TTC549 (cell line): Measurements from ENCODE around the gene ALG12.

ENCODE experiments used
- FAIRE-seq: peaks from 2 replicates; lab custom pipeline; 2012; peaks lifted over from hg19 to GRCh38; lab: Jason Lieb, UNC

The ALG12 gene

DNA sequence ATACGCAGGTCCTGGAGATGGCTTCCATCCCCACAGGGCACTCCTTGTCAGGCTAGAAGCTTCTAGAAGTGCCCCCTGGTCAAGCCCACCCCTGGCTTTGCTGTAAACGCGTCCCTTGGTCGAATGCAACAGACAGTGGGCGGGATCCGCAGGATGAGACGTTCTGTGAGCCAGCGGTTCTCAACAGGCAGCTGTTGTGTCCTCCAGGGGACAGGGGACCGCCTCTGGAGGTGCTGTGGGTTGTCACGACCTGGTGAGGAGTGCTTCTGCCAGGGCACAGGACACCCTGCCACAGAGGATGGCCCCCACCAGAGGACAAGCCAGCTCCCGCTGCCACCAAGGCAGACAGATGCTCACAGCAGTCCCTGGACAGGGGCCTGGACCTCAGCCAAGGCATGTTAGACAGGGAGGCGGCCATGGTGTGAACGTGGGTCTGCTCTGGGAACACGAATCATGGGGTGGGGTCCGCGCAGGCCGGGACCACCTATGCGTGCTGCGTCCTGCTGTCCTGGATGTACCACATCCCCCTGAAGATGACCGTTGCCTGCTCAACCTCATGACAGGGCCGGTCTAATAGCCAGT lies 11.8 kb upstream of the ALG12 start:
- no peak for FAIRE-seq

DNA sequence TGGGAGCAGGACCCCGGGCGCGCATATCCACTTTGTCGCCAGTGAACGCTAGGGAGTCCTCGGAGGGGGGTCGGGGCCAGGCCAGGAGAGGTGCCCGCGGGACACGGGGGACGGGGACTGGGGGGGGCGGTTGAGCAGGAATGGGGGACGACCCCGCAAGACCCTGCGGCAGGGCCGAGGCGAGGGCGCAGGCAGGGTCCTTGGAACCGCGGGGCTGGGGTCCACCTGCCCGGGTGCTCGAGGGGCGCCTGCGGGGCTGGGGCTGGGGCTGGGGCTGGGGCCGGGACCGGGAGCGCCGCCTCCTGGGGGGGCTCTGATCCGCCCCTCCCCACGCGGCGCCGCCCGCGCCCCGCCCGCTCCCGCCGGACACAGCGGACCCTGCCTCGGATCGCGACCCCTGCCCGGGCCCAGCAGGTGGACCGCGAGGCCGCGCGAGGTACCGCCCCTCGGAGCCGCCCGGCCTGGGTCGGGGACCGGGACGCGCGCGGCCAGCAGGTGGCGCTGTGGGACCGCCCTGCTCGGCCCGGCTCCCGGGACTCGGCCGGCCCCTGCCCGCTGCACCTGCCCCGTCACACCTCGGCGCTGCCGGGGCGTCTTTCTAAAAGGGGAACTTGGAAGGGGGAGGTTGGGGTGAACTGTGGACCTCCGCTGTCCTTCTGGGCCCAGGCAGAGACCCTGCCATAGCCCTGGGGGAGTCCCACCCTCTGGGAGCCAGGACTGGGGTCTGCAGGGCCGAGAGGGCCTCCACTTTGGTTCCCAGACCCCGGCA lies 11.2 kb upstream of the ALG12 start:
- no peak for FAIRE-seq

DNA sequence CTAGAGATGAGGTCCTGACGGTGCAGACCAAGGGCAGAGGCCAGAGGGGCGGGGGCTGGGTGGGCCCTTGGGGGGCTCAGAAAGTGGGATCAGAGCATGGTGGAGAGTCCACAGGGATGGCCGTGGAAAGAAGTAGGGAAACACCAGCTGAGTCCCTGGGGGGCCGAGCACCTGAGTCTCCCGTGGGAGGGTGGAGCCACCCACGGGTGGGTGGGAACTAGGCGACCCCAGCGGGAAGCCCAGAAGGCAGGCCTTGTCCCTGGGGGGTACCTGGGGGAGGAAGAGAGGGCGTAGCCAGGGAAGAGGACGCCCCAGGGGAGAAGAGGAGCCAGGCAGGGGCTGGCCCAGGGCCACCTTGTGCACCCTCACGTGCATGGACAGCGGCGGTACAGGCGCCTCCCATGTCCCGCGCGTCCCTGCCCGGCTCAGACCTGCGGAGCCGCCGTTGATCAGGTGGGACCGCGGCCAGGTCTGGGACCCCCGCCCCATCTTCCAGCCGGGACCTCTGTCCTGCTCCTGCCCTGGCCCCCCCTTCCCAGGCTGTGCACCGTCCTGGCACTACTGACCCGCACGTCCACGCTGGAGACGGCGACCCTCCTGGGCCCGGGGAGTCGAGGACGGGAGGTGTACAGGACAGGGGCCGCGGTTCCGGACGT lies 10.4 kb upstream of the ALG12 start:
- FAIRE-seq: no peak

DNA sequence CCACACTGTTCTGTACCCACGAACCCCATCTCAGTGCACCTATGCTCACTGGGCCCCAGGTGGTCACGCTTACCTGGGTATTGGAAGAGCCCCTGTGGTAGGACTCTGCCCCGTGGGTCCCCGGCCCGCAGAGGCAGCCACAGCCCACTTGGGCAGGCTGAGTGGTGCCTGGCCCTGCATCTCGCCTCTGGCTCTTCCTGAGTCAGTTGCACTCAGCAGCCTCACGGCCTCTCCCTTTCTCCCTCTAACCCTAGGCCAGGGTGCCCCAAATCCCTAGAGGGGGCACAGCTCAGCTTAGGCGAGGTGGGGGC lies 9.9 kb upstream of the ALG12 start:
- no peak for FAIRE-seq

DNA sequence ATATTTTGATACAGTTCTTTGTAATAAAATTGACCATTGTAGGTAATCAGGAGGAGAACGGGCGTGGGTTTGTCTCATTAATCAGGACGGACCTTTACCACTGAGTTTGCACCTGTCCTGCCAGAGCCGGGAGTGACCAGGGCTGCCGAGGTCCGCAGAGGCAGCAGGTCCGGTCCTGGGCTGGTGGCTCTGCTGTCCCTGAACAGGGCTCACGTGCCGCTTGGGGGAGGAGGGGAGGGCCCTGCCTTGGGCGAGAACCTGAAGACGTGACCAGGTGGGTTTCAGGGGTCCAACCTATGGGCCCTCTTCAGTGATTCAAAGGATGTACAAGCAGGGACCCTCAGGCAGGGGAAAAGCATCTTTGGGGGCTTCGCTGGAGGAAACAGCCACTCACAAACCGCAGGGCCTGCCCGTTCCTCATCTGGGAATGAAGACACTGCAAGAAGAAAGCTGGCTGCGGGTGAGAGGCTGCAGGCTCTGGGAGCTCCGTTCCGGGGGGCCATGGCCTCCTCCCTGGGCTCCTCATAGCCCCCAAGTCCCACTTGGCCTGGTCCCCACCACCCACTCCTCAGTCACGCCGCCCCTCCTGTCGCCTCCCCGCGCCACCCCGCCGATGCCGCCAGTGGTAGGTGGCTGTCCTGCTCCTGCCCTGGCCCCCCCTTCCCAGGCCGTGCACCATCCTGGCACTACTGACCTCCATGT lies 9.4 kb upstream of the ALG12 start:
- FAIRE-seq: no peak

DNA sequence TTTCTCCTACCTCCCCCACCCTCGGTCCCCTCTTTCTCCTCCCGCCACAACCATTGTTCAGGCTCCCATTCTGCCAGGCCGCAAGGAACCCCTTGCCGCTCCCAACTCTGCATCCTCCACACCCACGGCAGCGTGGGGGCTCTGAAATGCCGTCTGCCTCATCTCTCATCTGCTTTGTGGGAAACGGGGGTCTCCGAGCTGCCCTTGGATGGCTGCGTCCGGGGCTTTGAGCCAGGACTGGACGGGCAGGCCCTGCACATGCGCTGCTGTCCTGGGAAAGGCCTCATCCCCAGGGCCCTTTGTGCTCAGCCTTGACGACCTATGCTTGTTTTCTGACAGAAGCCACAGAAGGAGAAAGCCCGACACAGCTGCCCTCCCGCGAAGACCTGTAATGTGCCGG lies 8.7 kb upstream of the ALG12 start:
- FAIRE-seq: no peak

DNA sequence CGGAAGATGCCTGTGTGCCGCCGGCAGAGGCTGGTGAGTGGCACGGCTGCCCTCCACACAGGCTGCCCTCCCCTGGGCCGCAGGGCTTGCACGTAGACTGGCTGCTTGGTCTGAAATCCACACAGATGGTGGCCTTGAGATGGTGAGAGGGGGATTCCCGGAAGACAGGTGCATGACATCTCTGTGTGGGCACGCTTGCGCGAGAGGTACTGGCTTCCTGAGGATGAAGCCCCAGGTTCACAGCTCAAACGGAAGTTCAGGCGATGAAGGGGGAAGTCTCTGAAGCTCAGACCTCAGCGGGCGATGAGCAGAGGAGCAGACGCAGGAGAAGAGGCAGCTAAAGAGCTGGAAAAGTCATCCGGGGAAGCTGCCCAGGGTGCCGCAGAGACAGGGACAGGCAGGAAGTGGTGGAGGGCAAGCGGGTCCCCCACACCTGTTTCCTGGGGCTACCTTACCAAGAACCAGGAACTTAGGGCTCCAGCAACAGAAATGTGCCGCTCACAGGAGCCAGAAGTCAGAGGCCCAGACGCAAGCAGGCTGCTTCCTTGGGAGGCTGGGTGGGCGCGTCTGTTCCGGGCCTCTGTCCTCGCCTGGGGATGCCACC lies 7.4 kb upstream of the ALG12 start:
- FAIRE-seq: no peak

DNA sequence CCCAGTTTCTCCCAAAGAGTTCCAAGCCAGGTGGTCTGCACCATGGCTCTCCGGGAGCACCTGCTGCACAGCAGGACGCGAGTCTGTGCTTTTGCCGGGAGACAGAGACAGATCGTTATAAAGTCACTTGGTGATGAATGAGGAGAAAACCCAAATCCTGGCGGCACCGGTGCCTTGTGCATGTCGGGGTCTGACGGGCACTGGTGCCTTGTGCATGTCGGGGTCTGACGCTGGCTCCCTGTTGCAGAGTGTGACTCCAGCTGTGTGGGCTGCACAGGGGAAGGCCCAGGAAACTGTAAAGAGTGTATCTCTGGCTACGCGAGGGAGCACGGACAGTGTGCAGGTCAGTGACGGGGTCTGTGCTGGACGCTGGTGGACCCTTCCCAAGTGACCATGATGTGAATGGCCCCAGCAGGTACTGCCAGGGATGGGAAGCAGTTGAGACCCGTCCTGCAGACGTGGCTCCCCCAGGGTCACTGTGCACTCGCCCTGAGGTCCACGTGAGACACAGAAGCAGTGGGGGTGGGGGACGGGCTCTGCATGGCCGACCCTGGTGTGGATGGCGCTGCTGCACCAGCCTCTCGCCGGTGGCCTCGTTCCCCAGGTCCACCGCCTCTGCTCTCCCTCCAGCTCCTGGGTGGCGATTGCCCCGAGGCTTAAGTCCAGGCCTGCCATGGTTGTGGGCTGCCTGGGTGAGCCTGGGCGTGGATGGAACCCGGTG lies 6.0 kb upstream of the ALG12 start:
- FAIRE-seq: no peak

DNA sequence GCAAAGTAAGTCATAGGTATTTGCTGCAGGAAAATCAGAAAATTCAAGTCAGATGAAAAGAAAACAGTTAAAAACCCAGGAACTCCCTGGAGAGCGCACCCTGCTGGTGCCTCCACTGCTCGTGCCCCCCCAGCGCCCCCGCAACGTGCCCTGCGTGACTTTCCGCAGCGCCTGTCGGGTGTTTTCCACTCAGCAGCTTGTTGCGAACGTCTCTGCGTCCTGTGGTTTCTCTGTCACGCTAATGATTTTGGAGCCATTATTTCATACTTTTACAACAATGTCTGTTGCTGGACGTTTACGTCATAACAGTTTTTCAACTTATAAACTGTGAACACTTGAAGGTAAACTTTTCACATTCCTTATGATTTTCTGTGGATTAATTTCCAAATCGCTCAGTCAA lies 5.2 kb upstream of the ALG12 start:
- no peak for FAIRE-seq

DNA sequence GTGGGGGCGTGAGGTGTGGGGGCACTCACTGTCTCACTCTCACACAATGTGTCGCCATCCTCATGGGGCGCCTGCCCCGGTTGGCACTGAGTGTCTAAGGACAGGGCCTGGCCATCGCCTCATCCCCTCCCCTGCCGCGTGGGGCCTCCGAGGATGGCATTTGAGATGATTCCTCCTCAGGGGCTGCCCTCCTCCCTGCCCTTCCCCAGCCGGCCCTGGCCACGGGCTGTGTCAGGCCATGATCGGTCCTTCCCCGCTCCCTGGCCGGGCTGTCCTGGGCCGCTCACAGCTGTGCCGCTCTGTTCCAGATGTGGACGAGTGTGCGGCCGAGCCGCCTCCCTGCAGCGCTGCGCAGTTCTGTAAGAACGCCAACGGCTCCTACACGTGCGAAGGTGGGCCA lies 4.7 kb upstream of the ALG12 start:
- no peak for FAIRE-seq

DNA sequence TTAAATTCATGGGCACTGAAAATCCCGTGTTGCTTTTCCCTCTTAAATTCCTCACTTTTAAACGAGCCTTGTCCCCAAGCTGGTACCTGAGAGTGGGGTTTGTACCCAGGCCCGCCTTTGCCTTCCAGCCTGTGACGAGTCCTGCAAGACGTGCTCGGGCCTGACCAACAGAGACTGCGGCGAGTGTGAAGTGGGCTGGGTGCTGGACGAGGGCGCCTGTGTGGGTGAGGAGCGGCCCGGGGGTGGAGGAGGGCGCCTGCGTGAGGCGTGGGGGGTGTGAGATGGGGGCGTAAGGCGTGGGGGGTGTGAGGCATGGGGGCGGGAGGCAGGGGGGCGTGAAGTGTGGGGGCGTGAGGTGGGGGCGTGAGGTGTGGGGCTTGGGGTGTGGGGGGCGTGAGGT lies 4.2 kb upstream of the ALG12 start:
- no peak for FAIRE-seq

DNA sequence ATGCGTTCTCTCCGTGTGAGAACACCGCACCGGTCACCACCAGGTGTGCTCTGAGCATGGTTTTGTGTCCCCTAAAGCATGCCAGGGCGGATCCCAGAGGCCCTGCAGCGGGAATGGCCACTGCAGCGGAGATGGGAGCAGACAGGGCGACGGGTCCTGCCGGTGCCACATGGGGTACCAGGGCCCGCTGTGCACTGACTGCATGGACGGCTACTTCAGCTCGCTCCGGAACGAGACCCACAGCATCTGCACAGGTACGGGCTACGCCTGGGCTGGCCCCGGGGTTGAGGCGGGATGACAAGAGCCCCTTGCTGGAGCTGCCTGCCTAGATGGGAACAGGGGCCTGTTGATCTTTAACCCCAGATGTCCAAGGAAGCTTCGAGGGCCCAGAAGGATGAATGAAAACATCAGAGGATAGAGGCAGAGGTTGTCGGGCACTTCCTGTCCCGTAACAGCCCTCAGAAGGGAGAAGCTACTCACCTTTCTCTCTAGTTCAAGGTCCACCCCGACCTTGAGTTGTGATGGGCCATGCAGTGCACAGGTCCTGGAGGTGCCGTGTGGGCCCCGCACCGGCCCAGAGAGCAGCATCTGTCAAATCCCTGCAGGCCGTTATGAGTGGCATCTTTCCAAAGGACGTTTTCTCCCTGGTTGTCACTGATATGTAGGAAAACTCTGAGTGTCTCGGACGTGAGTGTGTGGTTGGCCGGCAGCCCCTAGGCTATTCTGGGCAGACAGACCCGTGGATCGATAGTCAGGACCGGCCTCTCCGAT lies 3.5 kb upstream of the ALG12 start:
- FAIRE-seq: no peak

DNA sequence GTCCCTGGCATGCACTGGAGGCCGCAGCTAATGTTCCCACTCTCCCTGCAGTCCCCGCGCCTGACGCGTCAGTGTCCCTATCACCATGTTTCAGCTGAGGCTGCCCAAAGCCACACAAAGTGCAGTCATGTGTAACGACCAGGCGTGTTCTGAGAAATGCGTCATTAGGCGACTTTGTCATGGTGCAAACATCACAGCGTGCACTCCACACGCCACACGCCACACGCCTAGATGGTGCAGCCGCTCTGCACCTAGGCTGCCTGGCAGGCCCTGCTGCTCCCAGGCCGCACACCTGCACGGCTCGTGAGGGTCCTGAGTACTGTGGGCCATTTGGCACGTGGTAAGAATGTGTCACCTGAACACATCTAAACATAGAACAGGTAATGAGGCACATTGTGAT lies 2.6 kb upstream of the ALG12 start:
- FAIRE-seq: no peak

DNA sequence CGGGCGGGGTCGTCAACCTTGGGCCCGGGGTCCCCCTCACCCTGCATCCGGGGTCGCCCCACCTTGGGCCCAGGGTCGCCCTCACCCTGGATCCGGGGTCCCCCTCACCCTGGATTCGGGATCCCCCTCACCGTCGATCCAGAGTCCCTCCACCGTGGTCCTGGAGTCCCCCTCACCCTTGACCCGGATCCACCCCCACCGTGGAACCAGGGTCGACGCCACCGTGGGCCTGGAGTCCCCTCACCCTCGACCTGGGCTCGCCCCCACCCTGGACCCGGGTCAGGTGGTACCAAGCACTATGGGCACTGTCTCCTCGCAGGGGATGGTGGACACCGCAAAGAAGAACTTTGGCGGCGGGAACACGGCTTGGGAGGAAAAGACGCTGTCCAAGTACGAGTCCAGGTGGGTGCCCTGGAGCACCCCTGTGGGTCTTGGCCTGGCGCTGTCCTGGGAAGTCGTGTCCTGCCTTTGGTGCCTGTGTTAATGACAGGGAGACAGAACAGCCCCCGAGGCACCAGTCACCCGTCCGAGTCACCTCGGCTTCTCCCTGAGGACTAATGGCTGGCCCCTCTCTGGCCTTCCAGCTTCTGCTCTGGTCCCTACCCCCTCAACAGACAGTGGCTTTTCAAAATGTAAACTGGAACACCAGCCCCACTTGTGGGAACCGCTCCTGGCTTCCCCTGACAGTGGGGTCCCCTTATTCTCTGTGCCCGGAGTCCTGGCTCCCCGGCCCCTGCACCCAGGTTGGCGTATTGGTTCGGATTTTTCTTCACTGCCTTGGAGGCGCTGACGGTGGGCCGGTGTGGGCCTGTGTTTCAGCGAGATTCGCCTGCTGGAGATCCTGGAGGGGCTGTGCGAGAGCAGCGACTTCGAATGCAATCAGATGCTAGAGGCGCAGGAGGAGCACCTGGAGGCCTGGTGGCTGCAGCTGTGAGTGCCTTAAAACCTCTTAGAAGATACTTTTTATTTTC lies 958 bp upstream of the ALG12 start:
- FAIRE-seq: no peak

DNA sequence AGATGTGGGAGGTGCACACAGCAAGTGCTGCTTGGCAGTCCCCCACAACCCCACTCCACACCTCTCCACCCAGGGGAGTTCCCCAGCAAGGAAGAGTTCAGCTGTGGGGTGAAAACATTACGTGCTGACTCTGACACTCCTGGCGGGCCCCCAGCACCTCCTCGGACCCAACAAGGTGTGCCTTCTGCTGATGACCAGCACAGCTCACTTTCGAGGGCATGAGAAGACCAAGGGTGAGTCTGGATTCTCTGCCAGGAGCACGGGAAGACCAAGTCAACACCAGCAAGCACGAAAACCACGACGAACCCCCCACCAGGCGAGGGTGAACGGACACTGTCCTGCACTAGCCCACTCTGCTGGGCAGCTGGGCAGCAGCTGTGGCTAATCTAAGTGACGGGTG lies 1.4 kb downstream of the ALG12 start:
- FAIRE-seq: no peak

DNA sequence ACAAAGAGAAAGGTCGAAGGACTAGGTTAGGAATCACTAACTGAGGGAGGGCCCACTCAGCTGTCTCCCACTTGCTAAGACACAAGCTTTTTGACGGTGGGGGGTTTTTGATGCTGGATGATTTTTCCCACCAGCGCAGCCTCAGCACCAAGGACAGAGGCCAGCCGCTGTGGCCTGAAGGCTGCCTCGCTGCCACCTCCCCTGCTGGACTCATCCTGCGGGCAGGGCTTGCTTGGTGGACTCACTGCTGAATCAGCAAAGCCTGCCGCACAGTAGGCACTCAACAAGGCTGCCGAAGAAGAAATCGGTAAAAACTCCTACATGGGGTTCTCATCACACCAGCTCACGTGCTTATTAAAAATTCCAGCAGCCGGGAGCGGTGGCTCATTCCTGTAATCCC lies 2.6 kb downstream of the ALG12 start:
- no peak for FAIRE-seq

DNA sequence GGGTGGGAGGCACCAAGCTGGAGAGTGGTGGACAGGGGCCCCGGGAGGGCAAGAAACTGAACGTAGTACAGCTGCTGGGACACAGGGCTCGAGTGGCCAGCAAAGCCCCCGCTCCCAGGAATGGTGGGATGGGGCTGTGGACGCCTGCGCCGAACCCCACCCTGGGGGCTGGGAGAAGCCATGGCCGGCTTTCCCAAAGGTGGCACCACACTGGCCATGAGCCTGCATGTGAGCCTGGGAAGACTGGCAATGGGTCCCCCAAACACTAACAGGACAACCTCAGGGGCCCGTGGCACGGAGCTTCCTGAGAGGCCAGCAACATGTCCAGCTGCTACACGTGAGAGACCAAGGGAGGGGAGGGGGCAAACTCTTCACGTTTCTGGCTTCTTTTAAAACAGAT lies 4.0 kb downstream of the ALG12 start:
- no peak for FAIRE-seq

DNA sequence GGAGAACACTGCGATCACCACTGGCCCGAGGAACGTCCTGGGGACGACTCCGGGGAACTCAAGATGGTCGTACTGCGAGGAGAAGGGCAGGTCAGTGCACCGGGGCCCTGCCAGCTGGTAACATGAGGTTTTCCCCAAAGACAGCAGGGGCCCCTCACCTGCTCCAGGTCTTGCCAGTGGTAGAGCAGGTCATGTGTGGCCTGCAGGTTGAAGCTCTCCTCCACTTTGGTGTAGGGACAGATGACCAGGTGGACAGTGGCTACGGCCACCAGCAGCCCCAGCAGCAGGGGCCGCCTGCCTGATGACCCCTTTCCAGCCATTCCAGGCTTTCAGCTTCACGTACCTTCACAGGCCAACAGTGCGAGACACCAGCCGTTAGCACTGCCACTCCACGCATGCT lies 4.8 kb downstream of the ALG12 start:
- FAIRE-seq: no peak

DNA sequence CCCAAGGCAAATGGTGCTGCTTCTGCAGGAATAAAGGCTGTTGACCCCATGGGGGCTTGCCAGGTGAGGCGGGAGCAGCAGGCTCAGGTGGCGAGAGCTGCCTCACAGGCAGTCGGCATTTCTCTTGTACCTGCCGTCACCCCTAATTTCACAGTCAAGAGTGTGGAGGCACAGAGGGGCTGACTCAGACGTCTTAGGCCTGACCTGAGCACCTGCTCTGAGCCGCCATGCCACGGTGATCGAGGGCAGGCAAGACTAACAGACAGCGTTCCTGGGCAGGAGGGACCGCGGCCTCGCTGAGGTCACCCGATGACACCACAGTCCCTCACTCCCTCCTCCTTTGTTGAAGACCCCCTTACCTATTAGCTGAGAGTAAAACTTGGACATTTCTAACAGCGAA lies 5.2 kb downstream of the ALG12 start:
- no peak for FAIRE-seq

DNA sequence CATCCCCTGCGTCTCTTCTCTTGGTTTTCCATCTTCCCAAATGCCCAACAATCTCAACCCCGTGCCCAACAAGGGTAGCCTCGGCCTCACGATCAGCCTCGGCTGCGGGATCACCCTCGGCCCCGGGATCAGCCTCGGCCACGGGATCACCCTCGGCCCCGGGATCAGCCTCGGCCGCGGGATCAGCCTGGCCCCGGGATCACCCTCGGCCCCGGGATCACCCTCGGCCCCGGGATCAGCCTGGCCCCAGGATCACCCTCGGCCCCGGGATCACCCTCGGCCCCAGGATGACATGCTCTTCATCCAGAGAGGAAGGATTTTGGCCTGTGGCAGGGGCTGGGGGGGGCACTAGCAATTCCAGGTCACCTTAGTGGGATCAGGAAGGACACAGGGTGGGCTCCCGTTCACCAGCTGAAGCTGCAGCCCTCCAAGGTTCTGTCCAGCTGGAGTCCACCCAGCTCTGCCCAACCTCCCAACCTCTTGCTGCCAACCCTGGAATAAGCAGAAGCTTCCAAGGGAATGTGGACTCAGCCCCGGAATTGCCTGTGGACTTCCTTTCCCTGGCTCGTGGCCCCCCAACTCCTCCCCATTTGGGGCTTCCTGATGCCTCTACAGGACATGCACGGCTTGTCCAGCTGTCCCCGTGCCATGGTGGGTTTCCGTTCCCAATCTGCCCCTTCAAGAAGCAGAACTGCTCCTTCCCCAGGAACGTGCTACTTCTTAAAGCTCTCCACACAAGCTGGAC lies 6.2 kb downstream of the ALG12 start:
- FAIRE-seq: no peak
